ENCODE data around the gene PTPRT.

GRCh38 chr20:42836339-42836738 lies 353.4 kb downstream of the PTPRT start:
- no peak for TF ChIP-seq CTCF (IDR thresholded peaks at IDR 0.05; ENCODE audit: low read depth, low read length)
- TF ChIP-seq MAX (IDR thresholded peaks at IDR 0.05; ENCODE audit: low read depth, low read length), result no peak

Measured in NB4 (cell line).